Transverse colon (tissue), 4 donors: ENCODE measurements around the gene TLCD3B. TPM values are rescaled to one million over a fixed set of nuclear protein-coding genes. Genes with fewer than 3 reads are reported as not detected.
"Not testable (repeated sequence)": the region's sequence is repeated elsewhere in the genome, so short reads cannot be mapped to it uniquely, and the experiment has no call there.

Experiments used
- DNase-seq: peaks from one replicate; pipeline ENCODE4 v3.0.0-alpha.2; 2019
- H3K27ac ChIP-seq, 4 donors: fragments of 200-600 bp; sonication (generic); 2 replicates each; pipeline ENCODE4 v1.5.1; 2016 to 2018; ENCODE audit warnings: inconsistent platforms in 4 of 4
- H3K27me3 ChIP-seq: fragments of 200-600 bp; sonication (generic); 2 replicates; pipeline ENCODE4 v1.5.1; 2017; ENCODE audit warnings: inconsistent platforms
- H3K36me3 ChIP-seq, 4 donors: fragments of 200-600 bp; sonication (generic); 2 replicates each; pipeline ENCODE4 v1.5.1; 2017 to 2019; ENCODE audit warnings: inconsistent platforms in 4 of 4
- H3K4me1 ChIP-seq, 4 donors: fragments of 200-600 bp; sonication (generic); 2 replicates each; pipeline ENCODE4 v1.5.1; 2017 to 2020; ENCODE audit warnings: inconsistent platforms in 4 of 4
- H3K4me3 ChIP-seq, 4 donors: fragments of 200-600 bp; sonication (generic); 1 replicate in 1 of 4; 2 replicates in 3 of 4; pipeline versions ENCODE4 v1.5.1 to v1.6.1; 2017 to 2019; ENCODE audit warnings: inconsistent platforms in 4 of 4
- H3K9me3 ChIP-seq, 2 donors: fragments of 200-600 bp; sonication (generic); 2 replicates each; pipeline ENCODE4 v1.5.1; 2017 to 2019; ENCODE audit warnings: inconsistent platforms in 2 of 2
- CTCF ChIP-seq, 5 experiments: fragments of 200-600 bp in 3 of 5; fragments of 450-650 bp in 2 of 5; sonication (generic) in 3 of 5; IDR thresholded peaks; 1 replicate in 2 of 5; 2 replicates in 3 of 5; pipeline ENCODE4 v1.5.1; 2016 to 2017; ENCODE audit warnings: antibody characterized with exemption in 5 of 5, inconsistent platforms in 3 of 5, mild to moderate bottlenecking in 2 of 5, moderate library complexity in 1 of 5
- EP300 ChIP-seq: sonication (generic); formaldehyde crosslinking; IDR thresholded peaks from one replicate; pipeline ENCODE4 v1.6.1; 2017; ENCODE audit warnings: antibody characterized with exemption, low read depth
- POLR2A ChIP-seq: fragments of 450-650 bp; IDR thresholded peaks from one replicate; pipeline ENCODE4 v1.6.1; 2016; ENCODE audit warnings: antibody characterized with exemption, mild to moderate bottlenecking, moderate library complexity
- POLR2AphosphoS5 ChIP-seq, 3 donors: sonication (generic); formaldehyde crosslinking; IDR thresholded peaks; one replicate each; pipeline ENCODE4 v1.6.1; 2016; ENCODE audit warnings: antibody characterized with exemption in 3 of 3
- WGBS, 2 donors: methylation state at CpG; one replicate each; pipeline ENCODE4 v1.1.5; 2018; ENCODE audit warnings: low coverage in 1 of 2; 5-methylcytosine and 5-hydroxymethylcytosine counted together
- in situ Hi-C, 4 donors: fragments of 200-750 bp; cut with MboI; loops; one replicate each; pipeline versions ENCODE4 v1.15.0 to v1.15.1; 2017; ENCODE audit warnings: low sequenced_read_pairs in 3 of 4, low pct_ligation_motif_present in 1 of 4, low pct_unique_long_range_greater_than_20kb in 1 of 4
- intact Hi-C: fragments of 100-400 bp; cut with DNase I; formaldehyde crosslinking; loops from one replicate; pipeline ENCODE4 v1.15.1; 2023; ENCODE audit warnings: low total_unique reads
- total RNA-seq, 4 donors: library from RNA; depleted of rRNA; stranded (reverse); fragments of >200 nt; gene quantifications; one replicate each; pipeline ENCODE4 v1.1.0, GENCODE V29; 2016

Gene TLCD3B
- total RNA-seq, 4 donors from 2014 or later: not detected

DNA sequence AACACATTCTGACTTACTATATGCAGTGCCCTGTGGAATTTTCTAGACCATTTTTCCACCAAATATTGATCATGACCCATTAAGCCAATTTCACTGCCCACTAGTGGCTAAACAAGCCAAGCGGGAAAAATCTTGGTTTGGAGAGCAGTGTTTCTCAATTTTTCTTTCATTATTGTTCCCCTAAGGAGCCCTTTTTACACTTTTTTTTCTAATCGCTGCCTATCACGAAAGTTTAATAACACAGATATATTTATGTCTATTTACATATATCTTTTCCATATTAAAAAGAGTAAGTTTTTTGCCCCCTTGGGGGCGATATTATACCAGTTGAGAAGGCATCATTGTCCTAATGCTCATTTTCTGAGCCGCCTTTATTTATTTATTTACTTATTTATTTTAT is 10.8 kb upstream of the TLCD3B start:
- 14 to 19% methylated on average over 4 to 5 of the region's 5 CpGs for WGBS, 2 donors
- Histone ChIP-seq H3K4me3 (no peak overlapping the region), H3K27me3 (peaks cover 34% of the 10 kb centered on the region), H3K27ac (no peak overlapping the region), H3K36me3 (no peaks in the 10 kb centered on the region), H3K9me3 (no peaks in the 10 kb centered on the region), H3K4me1 (no peaks in the 10 kb centered on the region)
- intact Hi-C loops (no loop called here), in situ Hi-C loops (loop anchor here in 1 of 4 donors (25.0 kb wide), 1 partner anchor 155 kb away; the partner anchor contains the start of gene SEZ6L2)
- peak in 3 of 5 experiments; percentile 31 to 48 (median 36) for TF ChIP-seq CTCF (IDR thresholded peaks at IDR 0.05)
- no peak for TF ChIP-seq POLR2AphosphoS5 (IDR thresholded peaks at IDR 0.05)
- DNase-seq: no peak

- in situ Hi-C loops: loop anchor here in 1 of 4 donors (25.0 kb wide), 1 partner anchor 153 kb away; the partner anchor contains the start of gene SEZ6L2
- WGBS, 2 donors: 29 to 87% methylated on average over 1 to 5 of the region's 5 CpGs
- H3K36me3 ChIP-seq, H3K9me3 ChIP-seq, H3K4me1 ChIP-seq, intact Hi-C loops, DNase-seq, H3K27ac ChIP-seq, H3K4me3 ChIP-seq: not testable (repeated sequence)
- H3K27me3 ChIP-seq: peaks cover 40% of the 10 kb centered on the region
These were observed 9.6 kb upstream of the TLCD3B start for GRCh38 chr16:30040690-30041089.

- H3K4me1 ChIP-seq: no peaks in the 10 kb centered on the region
- peaks cover 45% of the 10 kb centered on the region for H3K27me3 ChIP-seq
- H3K9me3 ChIP-seq: no peaks in the 10 kb centered on the region
- 55 to 77% methylated on average over 3 to 5 of the region's 5 CpGs for WGBS, 2 donors
- intact Hi-C loops: no loop called here
- DNase-seq: no peak
- in situ Hi-C loops: loop anchor here in 1 of 4 donors (25.0 kb wide), 1 partner anchor 153 kb away; the partner anchor contains the start of gene SEZ6L2
- H3K4me3 ChIP-seq: no peak overlapping the region
- H3K27ac ChIP-seq: no peak overlapping the region
- no peaks in the 10 kb centered on the region for H3K36me3 ChIP-seq
- TF ChIP-seq POLR2A (no peak), POLR2AphosphoS5 (IDR thresholded peaks at IDR 0.05) (no peak), CTCF (IDR thresholded peaks at IDR 0.05) (no peak), EP300 (no peak)
These were observed 9.2 kb upstream of the TLCD3B start for GRCh38 chr16:30040221-30040620.

- peaks cover 0 to 9% (median 4%) of the 10 kb centered on the region in 4 donors for H3K4me1 ChIP-seq
- no peak for DNase-seq
- intact Hi-C loops (no loop called here), in situ Hi-C loops (loop anchor here in 1 of 4 donors (25.0 kb wide), 1 partner anchor 146 kb away; the partner anchor contains the start of gene SEZ6L2)
- no peak overlapping the region for H3K4me3 ChIP-seq
- no peak for TF ChIP-seq CTCF (IDR thresholded peaks at IDR 0.05)
- TF ChIP-seq POLR2AphosphoS5 (IDR thresholded peaks at IDR 0.05): no peak
- no peak for TF ChIP-seq POLR2A
- TF ChIP-seq EP300: no peak
- H3K27me3 ChIP-seq: peaks cover 80% of the 10 kb centered on the region
- H3K36me3 ChIP-seq: no peaks in the 10 kb centered on the region
- no peaks in the 10 kb centered on the region for H3K9me3 ChIP-seq
- 53 to 57% methylated on average over 7 of the region's 7 CpGs for WGBS, 2 donors
- H3K27ac ChIP-seq: no peak overlapping the region
These were observed 2.2 kb upstream of the TLCD3B start for GRCh38 chr16:30033270-30033669.
